GM13976 (cell line): ENCODE data around the gene ATG5.

Experiments used
- DNase-seq: peaks from one replicate; pipeline ENCODE4 v3.0.0; 2012; ENCODE audit warnings: low spot score
- CTCF ChIP-seq: IDR thresholded peaks from 2 replicates; pipeline ENCODE4 v1.5.1; 2012; ENCODE audit warnings: borderline replicate concordance, mild to moderate bottlenecking; ENCODE audit not compliant: insufficient read depth; ENCODE audit errors: extremely low read depth, missing control alignments, control extremely low read depth
- in situ Hi-C: fragments of 300-500 bp; cut with MboI; formaldehyde crosslinking; loops from one replicate; pipeline ENCODE4 v1.12.0; 2022; ENCODE audit warnings: low sequenced_read_pairs, mixed read lengths, inconsistent platforms; ENCODE audit not compliant: unreplicated experiment

The ATG5 gene

GRCh38 chr6:106293116-106293515 lies 32.4 kb downstream of the ATG5 start:
- no peak for DNase-seq
- in situ Hi-C loops = no loop called here
- TF ChIP-seq CTCF = no peak

- DNase-seq = no peak
- in situ Hi-C loops = no loop called here
- no peak for TF ChIP-seq CTCF
Measured at GRCh38 chr6:106290954-106291353, 34.6 kb downstream of the ATG5 start.

- no peak for TF ChIP-seq CTCF
- in situ Hi-C loops = no loop called here
- DNase-seq = no peak
Measured at GRCh38 chr6:106290032-106290431, 35.5 kb downstream of the ATG5 start.

- no peak for TF ChIP-seq CTCF
- in situ Hi-C loops = no loop called here
- DNase-seq = no peak
Measured at GRCh38 chr6:106287215-106287614, 38.3 kb downstream of the ATG5 start.

GRCh38 chr6:106286746-106287145 lies 38.8 kb downstream of the ATG5 start:
- in situ Hi-C loops = no loop called here
- DNase-seq = no peak
- TF ChIP-seq CTCF = no peak

- in situ Hi-C loops = no loop called here
Measured at GRCh38 chr6:106283481-106283880, 42.1 kb downstream of the ATG5 start.

More at GRCh38 chr6:106283481-106283880, 42.1 kb downstream of the ATG5 start:
- DNase-seq = no peak
- no peak for TF ChIP-seq CTCF
